LNCAP (cell line): ENCODE data around the gene SPOP.

ENCODE experiments used
- TF ChIP-seq, protein P1 (sequence below): fragments of 450-650 bp; IDR thresholded peaks from 2 replicates; pipeline ENCODE4 v1.5.1; 2017; ENCODE audit warnings: mild to moderate bottlenecking

SPOP gene

GRCh38 chr17:49715717-49716279, 37.9 kb upstream of the SPOP start:
- TF ChIP-seq, protein P1, sequence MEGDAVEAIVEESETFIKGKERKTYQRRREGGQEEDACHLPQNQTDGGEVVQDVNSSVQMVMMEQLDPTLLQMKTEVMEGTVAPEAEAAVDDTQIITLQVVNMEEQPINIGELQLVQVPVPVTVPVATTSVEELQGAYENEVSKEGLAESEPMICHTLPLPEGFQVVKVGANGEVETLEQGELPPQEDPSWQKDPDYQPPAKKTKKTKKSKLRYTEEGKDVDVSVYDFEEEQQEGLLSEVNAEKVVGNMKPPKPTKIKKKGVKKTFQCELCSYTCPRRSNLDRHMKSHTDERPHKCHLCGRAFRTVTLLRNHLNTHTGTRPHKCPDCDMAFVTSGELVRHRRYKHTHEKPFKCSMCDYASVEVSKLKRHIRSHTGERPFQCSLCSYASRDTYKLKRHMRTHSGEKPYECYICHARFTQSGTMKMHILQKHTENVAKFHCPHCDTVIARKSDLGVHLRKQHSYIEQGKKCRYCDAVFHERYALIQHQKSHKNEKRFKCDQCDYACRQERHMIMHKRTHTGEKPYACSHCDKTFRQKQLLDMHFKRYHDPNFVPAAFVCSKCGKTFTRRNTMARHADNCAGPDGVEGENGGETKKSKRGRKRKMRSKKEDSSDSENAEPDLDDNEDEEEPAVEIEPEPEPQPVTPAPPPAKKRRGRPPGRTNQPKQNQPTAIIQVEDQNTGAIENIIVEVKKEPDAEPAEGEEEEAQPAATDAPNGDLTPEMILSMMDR: no peak

GRCh38 chr17:49715216-49715615, 37.3 kb upstream of the SPOP start:
- TF ChIP-seq, protein P1: no peak

- TF ChIP-seq, protein P1: peak; percentile 19; the same call in 1 of the 2 replicates
Observed at GRCh38 chr17:49708515-49709183, 30.8 kb upstream of the SPOP start.

GRCh38 chr17:49707608-49708514, 30.0 kb upstream of the SPOP start, which contains the start of gene SLC35B1:
Gene SLC35B1 (minus strand): TSS chr17:49707964. CDS start chr17:49707833, 131 bp downstream.
- TF ChIP-seq, protein P1: peak; percentile 95

DNA sequence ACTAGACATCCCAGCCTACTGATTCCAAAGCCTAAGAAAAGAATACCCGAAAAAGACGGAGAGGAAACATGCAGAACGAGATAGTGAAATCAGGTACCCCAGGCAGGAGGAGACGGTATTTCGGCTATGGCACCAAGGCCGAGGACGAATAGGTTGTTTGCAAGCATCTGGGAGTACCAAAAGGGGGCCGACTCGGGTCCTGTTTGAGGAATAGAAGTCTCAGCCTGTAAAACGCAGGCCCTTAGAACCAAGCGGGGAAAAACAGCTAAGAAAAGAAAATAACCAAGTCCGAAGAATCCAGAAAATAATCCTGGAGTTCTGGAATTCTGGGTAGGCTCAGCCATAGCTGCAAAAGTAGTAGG, 29.3 kb upstream of the SPOP start:
- TF ChIP-seq, protein P1: no peak

DNA sequence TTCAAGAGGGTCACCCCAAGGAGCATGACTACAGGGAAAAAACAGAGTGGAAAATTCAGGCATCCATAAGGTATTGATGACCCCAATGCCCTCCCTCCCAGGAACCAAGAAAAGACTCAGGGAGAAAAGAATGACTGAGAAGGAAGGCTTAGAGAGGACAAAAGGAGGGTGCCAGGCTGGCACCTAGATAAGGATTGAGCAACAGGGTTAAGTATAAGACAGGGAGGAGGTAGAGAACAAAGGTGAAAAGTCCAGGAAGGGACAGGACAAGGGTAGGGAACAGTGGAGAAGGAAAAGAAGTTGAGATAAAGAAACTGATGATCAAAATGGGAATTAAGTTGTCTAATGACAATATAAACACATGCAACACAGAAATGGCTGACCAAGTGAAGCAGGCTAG, 27.4 kb upstream of the SPOP start:
- TF ChIP-seq, protein P1: no peak

- TF ChIP-seq, protein P1: peak; percentile 60; the same call in 1 of the 2 replicates
Observed at GRCh38 chr17:49703557-49704277, 25.8 kb upstream of the SPOP start.
